Gastroesophageal sphincter (tissue), 4 donors: Measurements from ENCODE around the gene FZR1. TPM values are rescaled to one million over a fixed set of nuclear protein-coding genes. Genes with fewer than 3 reads are reported as not detected.
A peak's percentile ranks its signal among the peaks of the same experiment; 100 is the strongest.

Experiments used
- ATAC-seq: fragments of 150-250 bp; one replicate; pipeline ENCODE4 v1.9.1; 2016; ENCODE audit warnings: mild to moderate bottlenecking, moderate library complexity
- H3K27ac ChIP-seq, 4 donors: fragments of 200-600 bp; sonication (generic) in 3 of 4; 1 replicate in 3 of 4; 2 replicates in 1 of 4; pipeline ENCODE4 v1.5.1; 2016 to 2019
- H3K27me3 ChIP-seq: fragments of 200-600 bp; sonication (generic); one replicate; pipeline ENCODE4 v1.5.1; 2019
- H3K36me3 ChIP-seq, 2 donors: fragments of 200-600 bp; sonication (generic); one replicate each; pipeline ENCODE4 v1.5.1; 2019; ENCODE audit warnings: control low read depth in 1 of 2
- H3K4me1 ChIP-seq, 3 donors: fragments of 200-600 bp; sonication (generic); 1 replicate in 2 of 3; 2 replicates in 1 of 3; pipeline ENCODE4 v1.5.1; 2016 to 2019; ENCODE audit warnings: control low read depth in 2 of 3
- H3K4me3 ChIP-seq, 2 donors: fragments of 200-600 bp; sonication (generic); one replicate each; pipeline ENCODE4 v1.5.1; 2019; ENCODE audit warnings: mild to moderate bottlenecking in 1 of 2, moderate library complexity in 1 of 2
- H3K9me3 ChIP-seq, 3 donors: fragments of 200-600 bp; sonication (generic); one replicate each; pipeline ENCODE4 v1.5.1; 2017 to 2019; ENCODE audit warnings: control low read depth in 2 of 3
- CTCF ChIP-seq, 4 experiments: fragments of 200-600 bp in 2 of 4; fragments of 450-650 bp in 2 of 4; sonication (generic) in 1 of 4; IDR thresholded peaks; one replicate each; pipeline ENCODE4 v1.5.1; 2017 to 2019; ENCODE audit warnings: antibody characterized with exemption in 4 of 4, mild to moderate bottlenecking in 2 of 4, moderate library complexity in 2 of 4
- EP300 ChIP-seq: sonication (generic); formaldehyde crosslinking; IDR thresholded peaks from one replicate; pipeline ENCODE4 v1.6.1; 2017; ENCODE audit warnings: antibody characterized with exemption, mild to moderate bottlenecking
- POLR2A ChIP-seq, 2 donors: fragments of 450-650 bp; IDR thresholded peaks; one replicate each; pipeline ENCODE4 v1.6.1; 2017; ENCODE audit warnings: antibody characterized with exemption in 2 of 2, mild to moderate bottlenecking in 2 of 2, moderate library complexity in 1 of 2
- POLR2AphosphoS5 ChIP-seq: sonication (generic); formaldehyde crosslinking; IDR thresholded peaks from one replicate; pipeline ENCODE4 v1.6.1; 2017; ENCODE audit warnings: antibody characterized with exemption
- WGBS, 2 donors: methylation state at CpG; one replicate each; pipeline ENCODE4 v1.1.5; 2018; ENCODE audit warnings: low coverage in 1 of 2; 5-methylcytosine and 5-hydroxymethylcytosine counted together
- total RNA-seq, 4 donors: library from RNA; depleted of rRNA; stranded (reverse); fragments of >200 nt; gene quantifications; one replicate each; pipeline ENCODE4 v1.1.0, GENCODE V29; 2016

Gene FZR1
- total RNA-seq, 4 donors from 2014 or later: 17.6 to 32.9 (median 23.0) TPM

DNA sequence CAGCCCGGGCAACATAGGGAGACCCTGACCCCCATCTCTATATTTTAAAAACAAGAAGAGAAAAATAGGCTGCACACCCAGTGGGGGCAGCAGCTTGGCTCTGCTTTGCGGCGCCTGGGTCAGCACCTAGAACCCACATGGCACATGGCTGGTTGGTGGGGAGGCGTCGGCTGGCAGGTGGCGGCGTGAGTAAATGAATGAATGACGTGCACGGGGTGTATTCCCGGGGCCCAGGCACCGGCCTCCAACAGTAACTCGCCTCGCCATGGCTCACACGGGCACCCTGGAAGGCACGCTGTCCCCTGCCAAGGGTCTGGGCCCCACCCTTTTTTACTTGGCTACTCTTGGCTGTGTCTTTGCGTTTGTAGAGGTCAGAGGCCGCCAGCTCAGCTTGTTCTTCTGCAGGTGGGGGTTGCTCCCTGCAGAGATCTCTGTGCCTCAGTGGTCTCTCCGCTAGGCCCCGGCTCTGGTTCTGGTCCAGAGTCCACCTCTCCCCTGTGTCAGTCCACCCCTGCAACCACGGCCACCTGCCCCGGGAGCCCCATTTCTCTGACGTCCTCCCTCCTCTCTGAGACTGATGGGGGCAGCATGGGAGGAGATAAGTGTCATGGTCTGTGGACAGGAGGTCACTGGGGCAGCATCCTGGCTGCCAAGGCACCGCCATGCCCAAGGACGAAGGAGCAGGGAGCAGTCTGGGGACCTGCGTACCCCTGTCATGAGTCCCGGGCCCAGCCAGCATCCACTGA, 5.6 kb downstream of the FZR1 start:
- no peak overlapping the region for H3K27ac ChIP-seq
- H3K4me3 ChIP-seq: no peak overlapping the region
- no peak for TF ChIP-seq POLR2A (IDR thresholded peaks at IDR 0.05)
- ATAC-seq: no peak
- peaks cover 0 to 38% of the 10 kb centered on the region in 2 donors for H3K36me3 ChIP-seq
- H3K4me1 ChIP-seq: peaks cover 0 to 83% (median 9%) of the 10 kb centered on the region in 3 donors
- no peaks in the 10 kb centered on the region for H3K9me3 ChIP-seq
- H3K27me3 ChIP-seq: no peaks in the 10 kb centered on the region
- WGBS, 2 donors: 74 to 80% methylated on average over 7 to 14 of the region's 26 CpGs

DNA sequence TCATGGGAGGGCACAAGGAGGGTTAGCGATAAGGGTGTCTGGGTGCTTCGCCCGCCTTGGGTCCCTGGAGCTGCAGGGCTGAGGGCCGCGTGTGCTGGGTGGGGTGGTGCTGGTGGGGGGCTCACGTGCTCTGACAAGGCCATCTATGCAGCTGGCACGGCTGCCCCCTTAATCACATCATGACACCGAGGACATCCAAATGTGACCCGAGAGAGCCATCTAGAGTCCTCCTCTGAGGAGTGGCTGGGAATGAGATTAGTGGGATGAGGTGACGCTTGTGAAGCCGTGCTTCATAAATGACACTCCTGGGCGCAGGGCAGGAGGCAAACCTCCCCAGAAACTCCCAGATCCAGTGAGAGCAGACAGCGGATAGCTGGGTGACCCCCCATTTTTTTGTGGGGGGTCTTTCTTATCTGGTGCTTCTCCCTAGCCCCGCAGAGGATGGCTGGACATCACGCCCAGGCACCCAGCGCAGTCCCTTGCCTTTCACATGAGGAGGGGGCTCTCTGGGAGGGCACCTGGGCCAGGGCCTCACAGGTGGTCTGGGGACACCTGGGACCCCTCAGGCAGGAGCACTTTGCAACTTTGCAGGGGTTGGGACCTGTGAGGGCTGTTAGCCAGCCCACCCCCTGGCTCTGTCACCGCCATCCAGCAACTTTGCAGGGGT, 6.6 kb downstream of the FZR1 start:
- 72% methylated on average over 3 of the region's 17 CpGs; no CpG with 5 or more reads in 1 of the 2 donors for WGBS, 2 donors
- Histone ChIP-seq H3K4me1 (peaks cover 0 to 82% (median 2%) of the 10 kb centered on the region in 3 donors), H3K36me3 (peaks cover 0 to 38% of the 10 kb centered on the region in 2 donors)

GRCh38 chr19:3513229-3514140, 7.4 kb downstream of the FZR1 start:
- Histone ChIP-seq H3K27ac (no peak overlapping the region), H3K27me3 (no peaks in the 10 kb centered on the region), H3K9me3 (no peaks in the 10 kb centered on the region), H3K36me3 (peaks cover 0 to 38% of the 10 kb centered on the region in 2 donors), H3K4me3 (no peak overlapping the region), H3K4me1 (peaks cover 0 to 81% (median 0%) of the 10 kb centered on the region in 3 donors)
- peak; percentile 14 for ATAC-seq
- 37 to 40% methylated on average over 1 to 4 of the region's 23 CpGs for WGBS, 2 donors
- TF ChIP-seq CTCF (IDR thresholded peaks at IDR 0.05) (no peak), EP300 (no peak), POLR2A (IDR thresholded peaks at IDR 0.05) (no peak), POLR2AphosphoS5 (no peak)

More for the DNA sequence above, 6.6 kb downstream of the FZR1 start:
- ATAC-seq: no peak
- Histone ChIP-seq H3K4me3 (no peak overlapping the region), H3K9me3 (no peaks in the 10 kb centered on the region), H3K27ac (no peak overlapping the region), H3K27me3 (no peaks in the 10 kb centered on the region)
- TF ChIP-seq EP300: no peak
- TF ChIP-seq POLR2A (IDR thresholded peaks at IDR 0.05): no peak
- no peak for TF ChIP-seq CTCF (IDR thresholded peaks at IDR 0.05)
- no peak for TF ChIP-seq POLR2AphosphoS5

DNA sequence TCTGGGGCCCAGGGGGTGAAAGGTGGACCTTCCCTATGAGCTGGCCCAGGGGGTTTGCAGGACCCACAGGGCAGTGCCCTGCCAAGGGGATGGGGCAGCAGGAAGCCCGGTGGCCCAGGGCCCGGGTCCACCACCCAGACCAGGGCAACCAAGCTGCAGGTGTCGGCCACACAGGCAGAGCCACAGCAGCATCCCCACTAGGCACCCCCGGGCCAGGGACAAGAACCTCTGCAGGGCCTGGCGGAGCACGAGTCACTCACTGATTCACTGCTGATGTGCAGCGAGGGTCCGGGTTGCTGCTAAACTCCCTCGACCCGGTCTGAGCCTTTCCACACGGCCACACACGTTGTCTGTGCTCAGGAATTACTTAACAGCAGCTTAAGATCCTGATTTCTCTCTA, 8.8 kb downstream of the FZR1 start:
- Histone ChIP-seq H3K27me3 (no peaks in the 10 kb centered on the region), H3K9me3 (no peaks in the 10 kb centered on the region), H3K36me3 (peaks cover 0 to 38% of the 10 kb centered on the region in 2 donors), H3K4me3 (no peak overlapping the region), H3K4me1 (peaks cover 0 to 77% (median 0%) of the 10 kb centered on the region in 3 donors), H3K27ac (no peak overlapping the region)
- ATAC-seq: no peak
- WGBS, 2 donors: 80% methylated on average over 3 of the region's 12 CpGs; no CpG with 5 or more reads in 1 of the 2 donors
- TF ChIP-seq CTCF (IDR thresholded peaks at IDR 0.05) (no peak), EP300 (no peak), POLR2AphosphoS5 (no peak), POLR2A (IDR thresholded peaks at IDR 0.05) (no peak)

- Histone ChIP-seq H3K27me3 (no peaks in the 10 kb centered on the region), H3K36me3 (peaks cover 0 to 38% of the 10 kb centered on the region in 2 donors), H3K9me3 (no peaks in the 10 kb centered on the region), H3K4me1 (peaks cover 0 to 75% (median 0%) of the 10 kb centered on the region in 3 donors), H3K27ac (no peak overlapping the region), H3K4me3 (no peak overlapping the region)
- TF ChIP-seq EP300 (no peak), CTCF (IDR thresholded peaks at IDR 0.05) (no peak), POLR2AphosphoS5 (no peak), POLR2A (IDR thresholded peaks at IDR 0.05) (no peak)
- WGBS, 2 donors: 65 to 78% methylated on average over 5 to 13 of the region's 15 CpGs
- no peak for ATAC-seq
Measured at GRCh38 chr19:3515891-3516422, 9.8 kb downstream of the FZR1 start.
